GM23248 (cell line): ENCODE data around the gene IGSF1. TPM values are rescaled to one million over a fixed set of nuclear protein-coding genes. Genes with fewer than 3 reads are reported as not detected.

Source experiments
- DNase-seq: peaks from one replicate; pipeline ENCODE4 v3.0.0-alpha.2; 2015
- H2AFZ ChIP-seq: fragments of 200-600 bp; sonication (generic); 2 replicates; pipeline ENCODE4 v1.6.1; 2016; ENCODE audit warnings: antibody characterized with exemption
- H3F3A ChIP-seq: fragments of 200-600 bp; sonication (generic); 2 replicates; pipeline ENCODE4 v1.6.1; 2016; ENCODE audit warnings: mild to moderate bottlenecking, antibody characterized with exemption, mixed run types; ENCODE audit not compliant: insufficient read depth
- H3K27ac ChIP-seq: fragments of 200-600 bp; sonication (generic); 2 replicates; pipeline ENCODE4 v1.5.1; 2016; ENCODE audit warnings: mild to moderate bottlenecking
- H3K27me3 ChIP-seq: fragments of 200-600 bp; sonication (generic); replicated peaks from 2 replicates; pipeline ENCODE4 v1.6.1; 2016; ENCODE audit warnings: mild to moderate bottlenecking; ENCODE audit not compliant: insufficient read depth
- H3K36me3 ChIP-seq: fragments of 200-600 bp; sonication (generic); 2 replicates; pipeline ENCODE4 v1.6.1; 2016; ENCODE audit warnings: low read depth, mild to moderate bottlenecking
- H3K4me1 ChIP-seq: fragments of 200-600 bp; sonication (generic); 2 replicates; pipeline ENCODE4 v1.6.1; 2016; ENCODE audit warnings: mild to moderate bottlenecking; ENCODE audit not compliant: insufficient read depth
- H3K4me2 ChIP-seq: fragments of 200-600 bp; sonication (generic); one replicate; pipeline ENCODE4 v1.6.1; 2016; ENCODE audit warnings: mild to moderate bottlenecking; ENCODE audit not compliant: unreplicated experiment
- H3K4me3 ChIP-seq: fragments of 200-600 bp; sonication (generic); 2 replicates; pipeline ENCODE4 v1.5.1; 2016; ENCODE audit warnings: mild to moderate bottlenecking
- H3K79me2 ChIP-seq: fragments of 200-600 bp; sonication (generic); 2 replicates; pipeline ENCODE4 v1.6.1; 2016; ENCODE audit warnings: mild to moderate bottlenecking; ENCODE audit not compliant: insufficient read depth
- H3K9ac ChIP-seq: fragments of 200-600 bp; sonication (generic); 2 replicates; pipeline ENCODE4 v1.6.1; 2016; ENCODE audit warnings: mild to moderate bottlenecking
- H3K9me2 ChIP-seq: fragments of 200-600 bp; sonication (generic); 2 replicates; pipeline ENCODE4 v1.6.1; 2016; ENCODE audit warnings: mixed run types, mild to moderate bottlenecking, moderate library complexity; ENCODE audit not compliant: insufficient read depth
- H3K9me3 ChIP-seq: fragments of 200-600 bp; sonication (generic); one replicate; pipeline ENCODE4 v1.6.1; 2017; ENCODE audit warnings: low read depth
- H4K20me1 ChIP-seq: fragments of 200-600 bp; sonication (generic); 2 replicates; pipeline ENCODE4 v1.6.0; 2016; ENCODE audit not compliant: insufficient read depth
- EZH2 ChIP-seq: fragments of 200-600 bp; sonication (generic); IDR thresholded peaks from 2 replicates; pipeline ENCODE4 v1.6.1; 2018; ENCODE audit warnings: antibody characterized with exemption, mild to moderate bottlenecking; ENCODE audit not compliant: insufficient read depth, poor library complexity, severe bottlenecking
- EZH2phosphoT487 ChIP-seq: fragments of 200-600 bp; sonication (generic); IDR thresholded peaks from 2 replicates; pipeline ENCODE4 v1.6.1; 2018; ENCODE audit warnings: antibody characterized with exemption, moderate library complexity, mild to moderate bottlenecking, low read depth; ENCODE audit not compliant: insufficient read depth
- WGBS, 2 experiments: methylation state at CpG; one replicate each; pipeline ENCODE4 v1.1.6; 2015 to 2017; ENCODE audit warnings: low lambda C conversion rate in 2 of 2, low coverage in 1 of 2; ENCODE audit errors: missing lambda C conversion rate in 2 of 2; 5-methylcytosine and 5-hydroxymethylcytosine counted together
- in situ Hi-C: fragments of 300-500 bp; cut with MboI; formaldehyde crosslinking; loops from 2 replicates; pipeline ENCODE4 v1.15.0; 2020
- polyA plus RNA-seq: library from polyadenylated mRNA; unstranded; fragments of >200 nt; fragmentation: Nextera tagmentation; extraction: Ambion mirVana; gene quantifications from 2 replicates; pipeline ENCODE4 v1.2.1, GENCODE V29; 2016
- total RNA-seq: library from RNA; depleted of rRNA; stranded (reverse); fragments of >200 nt; shearing (Covaris generic); gene quantifications from 2 replicates; pipeline ENCODE4 v1.2.3, GENCODE V29; 2014

IGSF1 gene
- total and polyA plus RNA-seq, 2 experiments from 2014 or later: not detected

DNA sequence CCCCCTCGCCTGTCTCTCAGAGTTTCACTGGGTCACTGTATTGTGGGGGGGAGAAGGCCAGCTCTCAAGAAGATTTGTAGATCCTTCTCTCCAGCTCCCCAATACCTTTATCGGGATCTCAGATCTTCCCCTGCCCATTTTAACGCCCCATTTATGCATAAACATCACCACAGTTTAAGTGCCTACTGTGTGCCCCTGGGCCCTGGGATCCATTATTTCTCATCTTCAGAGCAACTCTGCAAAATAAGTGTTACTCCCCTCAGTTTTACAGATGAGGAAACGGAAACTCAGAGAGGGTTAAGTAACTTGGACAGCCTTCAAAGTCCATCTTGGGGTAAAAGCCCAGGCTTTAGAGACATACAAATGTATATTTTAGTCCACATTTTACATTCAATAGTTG lies 421 bp upstream of the IGSF1 start:
- Histone ChIP-seq H3K9ac (no peak overlapping the region), H2AFZ (no peak overlapping the region), H3F3A (no peaks in the 10 kb centered on the region), H3K36me3 (no peaks in the 10 kb centered on the region), H3K27ac (no peak overlapping the region), H3K4me1 (no peaks in the 10 kb centered on the region), H3K79me2 (no peaks in the 10 kb centered on the region), H3K9me2 (no peaks in the 10 kb centered on the region), H3K4me3 (no peak overlapping the region), H3K4me2 (no peak overlapping the region), H3K9me3 (no peaks in the 10 kb centered on the region), H4K20me1 (no peaks in the 10 kb centered on the region), H3K27me3 (no peaks in the 10 kb centered on the region)
- TF ChIP-seq EZH2phosphoT487 (no peak), EZH2 (no peak)
- no peak for DNase-seq
- in situ Hi-C loops: no loop called here
- 20 to 23% methylated on average over 3 to 4 of the region's 4 CpGs for WGBS, 2 experiments

DNA sequence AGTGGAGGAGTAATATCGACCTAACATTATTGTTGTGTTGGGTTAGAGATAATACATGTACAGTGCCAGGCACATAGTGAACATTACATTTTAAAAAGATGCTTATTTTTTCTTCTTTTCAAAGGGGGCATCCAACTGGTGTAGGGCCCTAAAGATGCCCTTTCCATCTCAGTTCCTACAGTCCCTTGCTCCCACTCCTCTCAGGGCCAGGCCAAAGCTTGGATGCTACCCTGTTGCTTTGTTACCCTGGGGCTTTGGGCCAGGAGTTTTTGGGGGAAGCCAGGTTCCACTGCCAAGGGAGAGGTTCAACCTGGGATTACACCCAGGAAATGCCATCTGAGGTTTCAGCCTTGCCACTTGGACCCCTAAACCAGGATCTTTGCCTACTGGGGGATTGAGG lies 918 bp downstream of the IGSF1 start:
- TF ChIP-seq EZH2 (no peak), EZH2phosphoT487 (no peak)
- H3K9ac ChIP-seq: no peak overlapping the region
- no peaks in the 10 kb centered on the region for H3K4me1 ChIP-seq
- 20 to 27% methylated on average over 1 of the region's 1 CpG for WGBS, 2 experiments
- H3K27ac ChIP-seq: no peak overlapping the region
- no peak for DNase-seq
- no peaks in the 10 kb centered on the region for H3K27me3 ChIP-seq
- no peak overlapping the region for H2AFZ ChIP-seq
- H3K9me2 ChIP-seq: no peaks in the 10 kb centered on the region
- H3F3A ChIP-seq: no peaks in the 10 kb centered on the region
- no peaks in the 10 kb centered on the region for H3K36me3 ChIP-seq
- H3K79me2 ChIP-seq: no peaks in the 10 kb centered on the region
- H3K9me3 ChIP-seq: no peaks in the 10 kb centered on the region
- no peak overlapping the region for H3K4me2 ChIP-seq
- in situ Hi-C loops: no loop called here
- no peak overlapping the region for H3K4me3 ChIP-seq
- H4K20me1 ChIP-seq: no peaks in the 10 kb centered on the region

DNA sequence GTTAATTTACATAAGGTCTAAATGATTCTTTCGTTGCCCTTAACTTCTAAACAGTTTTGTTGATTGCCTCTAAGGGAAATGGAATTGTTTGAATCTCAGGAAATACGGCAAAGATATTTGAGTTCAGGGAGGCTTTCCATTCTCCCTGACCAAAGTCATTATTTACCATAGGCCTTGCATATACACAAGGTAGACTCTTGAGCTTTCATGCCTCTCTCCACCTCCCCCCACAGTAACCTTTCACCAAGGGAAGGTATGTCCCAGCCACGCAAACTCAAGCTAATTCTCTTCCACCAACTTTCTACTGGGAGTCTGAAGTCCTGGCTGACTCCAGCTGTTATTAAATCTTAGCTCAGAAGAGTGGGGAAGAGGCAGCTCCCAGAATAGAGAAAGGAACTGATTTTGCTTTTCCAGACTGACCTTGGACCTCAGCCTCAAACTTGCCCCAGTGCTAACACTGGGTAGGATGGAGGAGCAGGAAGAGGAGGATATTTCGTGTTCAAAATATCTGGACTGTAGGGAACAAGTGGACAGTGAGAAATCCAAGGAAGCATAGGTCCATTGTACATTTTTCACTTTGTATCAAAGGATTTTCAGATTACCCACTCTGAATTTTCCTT lies 1.4 kb downstream of the IGSF1 start:
- in situ Hi-C loops: no loop called here
- Histone ChIP-seq H3K79me2 (no peaks in the 10 kb centered on the region), H3K27me3 (no peaks in the 10 kb centered on the region), H2AFZ (no peak overlapping the region), H3K4me2 (no peak overlapping the region), H3F3A (no peaks in the 10 kb centered on the region), H3K4me3 (no peak overlapping the region), H3K27ac (no peak overlapping the region), H3K36me3 (no peaks in the 10 kb centered on the region), H3K9me3 (no peaks in the 10 kb centered on the region), H3K9me2 (no peaks in the 10 kb centered on the region), H3K9ac (no peak overlapping the region), H4K20me1 (no peaks in the 10 kb centered on the region), H3K4me1 (no peaks in the 10 kb centered on the region)
- TF ChIP-seq EZH2 (no peak), EZH2phosphoT487 (no peak)
- 11 to 21% methylated on average over 4 of the region's 4 CpGs for WGBS, 2 experiments
- DNase-seq: no peak

DNA sequence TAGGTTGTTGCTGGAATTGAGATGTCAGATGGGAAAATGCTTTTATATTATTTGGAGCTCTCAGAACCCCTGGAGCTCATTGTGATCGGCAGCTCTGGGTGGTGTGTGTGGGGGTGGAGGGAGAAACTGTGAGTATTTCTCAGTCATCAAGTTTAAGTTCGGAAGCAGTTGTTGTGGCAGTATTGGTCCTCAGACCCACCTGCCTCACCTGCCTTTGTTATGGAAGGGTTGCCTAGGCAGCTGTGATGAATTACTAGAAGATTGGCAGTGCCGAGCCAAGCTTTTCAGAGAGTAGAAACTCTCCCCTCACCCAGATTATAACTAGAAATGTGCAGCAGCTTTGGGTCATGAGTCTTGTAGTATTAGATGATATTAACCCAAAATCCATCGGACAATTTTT lies 9.5 kb downstream of the IGSF1 start:
- Histone ChIP-seq H3K4me1 (no peaks in the 10 kb centered on the region), H4K20me1 (no peaks in the 10 kb centered on the region), H3K79me2 (no peaks in the 10 kb centered on the region), H3K4me3 (no peak overlapping the region), H2AFZ (no peak overlapping the region), H3K9ac (no peak overlapping the region), H3K9me2 (no peaks in the 10 kb centered on the region), H3F3A (no peaks in the 10 kb centered on the region), H3K36me3 (no peaks in the 10 kb centered on the region), H3K27ac (no peak overlapping the region), H3K9me3 (no peaks in the 10 kb centered on the region), H3K27me3 (no peaks in the 10 kb centered on the region), H3K4me2 (no peak overlapping the region)
- in situ Hi-C loops: no loop called here
- 34 to 43% methylated on average over 4 of the region's 4 CpGs for WGBS, 2 experiments
- TF ChIP-seq EZH2phosphoT487: no peak
- TF ChIP-seq EZH2: no peak
- DNase-seq: no peak

DNA sequence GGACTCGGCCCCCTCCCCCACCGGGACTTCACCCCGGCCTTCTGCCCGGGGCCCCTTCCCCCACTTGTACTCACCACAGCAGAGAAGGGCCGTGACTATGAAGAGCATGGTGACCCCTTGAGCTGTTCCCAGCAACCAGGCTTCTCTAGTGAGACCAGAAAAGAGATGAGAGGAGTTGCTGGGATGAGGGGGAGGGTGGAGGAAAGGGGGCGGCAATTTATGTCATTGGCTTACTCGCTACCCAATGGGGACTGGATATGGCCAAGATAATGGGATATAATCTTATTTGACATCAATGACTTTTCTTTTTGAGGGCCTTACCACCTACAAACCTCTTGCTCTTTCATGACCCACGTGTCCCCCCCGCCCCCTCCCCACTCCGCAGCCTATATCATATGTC lies 9.9 kb downstream of the IGSF1 start:
- Histone ChIP-seq H3F3A (no peaks in the 10 kb centered on the region), H3K27me3 (no peaks in the 10 kb centered on the region), H3K4me3 (no peak overlapping the region), H3K79me2 (no peaks in the 10 kb centered on the region), H4K20me1 (no peaks in the 10 kb centered on the region), H3K9me3 (no peaks in the 10 kb centered on the region), H2AFZ (no peak overlapping the region), H3K4me1 (no peaks in the 10 kb centered on the region), H3K36me3 (no peaks in the 10 kb centered on the region), H3K27ac (no peak overlapping the region), H3K9me2 (no peaks in the 10 kb centered on the region), H3K9ac (no peak overlapping the region), H3K4me2 (no peak overlapping the region)
- TF ChIP-seq EZH2phosphoT487 (no peak), EZH2 (no peak)
- 26% methylated on average over 10 of the region's 10 CpGs; no CpG with 5 or more reads in 1 of the 2 experiments for WGBS, 2 experiments
- DNase-seq: no peak
- in situ Hi-C loops: no loop called here
